ENCODE measurements around the gene UBA3. TPM values are rescaled to one million over a fixed set of nuclear protein-coding genes. Genes with fewer than 3 reads are reported as not detected.

UBA3 gene
- total RNA-seq (2021) (40.5 and 55.0 TPM in 2 replicates), Bru-seq, nascent RNA (percentile 83 among the genes with signal in this experiment), BruChase-seq, experiment 1, labeled RNA remaining after a 2-hour chase (percentile 89 among the genes with signal in this experiment), BruChase-seq, experiment 2, labeled RNA remaining after a 6-hour chase (percentile 87 among the genes with signal in this experiment)
- long read RNA-seq, transcript UBA3-202 (18 exons, 2,154 nt), result major isoform, 57 of 95 reads
- long read RNA-seq, transcript UBA3-201 (17 exons, 2,112 nt), result minor isoform, 14 of 95 reads
- long read RNA-seq, partial matches to known transcripts, result 4 of 95 reads
- long read RNA-seq, other reads (novel, unspliced or antisense), result 17 of 95 reads

DNA sequence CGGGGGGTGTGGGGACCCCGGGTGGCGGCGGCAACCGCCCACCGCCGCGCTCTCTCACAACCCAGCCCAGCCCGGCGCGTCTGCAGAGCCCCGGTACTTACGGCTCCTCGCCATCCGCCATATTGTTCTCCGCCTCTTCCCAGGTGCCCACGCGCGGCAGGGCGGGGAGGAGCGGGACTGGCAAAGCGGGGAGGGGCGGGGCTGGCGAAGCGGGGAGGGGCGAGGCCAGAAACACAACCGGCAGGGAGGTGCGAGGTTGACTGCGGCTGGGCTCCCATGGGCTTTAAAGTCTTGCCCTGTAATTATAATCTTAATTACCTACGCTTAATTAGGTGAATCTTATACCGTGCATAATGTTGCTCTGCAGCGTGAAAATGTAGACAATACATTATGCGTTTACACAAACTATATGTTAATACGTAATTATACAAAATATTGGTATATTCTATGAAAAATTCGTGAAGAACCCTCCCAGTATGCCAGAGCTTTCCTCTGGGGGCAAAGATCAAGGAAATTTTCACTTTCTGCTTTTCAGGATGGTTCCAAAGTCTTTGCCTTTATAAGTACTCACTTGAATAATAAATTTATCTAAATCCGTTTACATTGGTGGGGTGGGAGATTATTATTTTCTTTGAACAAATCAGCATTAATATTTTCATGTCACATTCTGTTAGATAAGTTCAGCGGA lies at the start of gene UBA3:
Gene UBA3, minus strand, starts transcription at position 133 of the 688 bp plus-strand sequence. Its CDS starts 12 bp downstream, at position 121.
- DNase-seq (ENCODE audit: low spot score), result peak; percentile 84
- ChIA-PET POLR2A (ENCODE audit: low non-redundant PET) (no interaction called here), CTCF (no interaction called here)
- Histone ChIP-seq H3K4me1 (ENCODE audit: insufficient read depth, low read length, poor library complexity, severe bottlenecking) (peaks cover 27% of the 10 kb centered on the region), H3K9me3 (ENCODE audit: low read depth, low read length, poor library complexity, severe bottlenecking) (no peaks in the 10 kb centered on the region), H3K4me3 (ENCODE audit: low read depth, low read length, poor library complexity, severe bottlenecking) (peak within 1 kb of the TSS; percentile 62), H3K36me3 (ENCODE audit: insufficient read depth, low read length, poor library complexity, severe bottlenecking) (no peaks in the 10 kb centered on the region), H3K27me3 (replicated peaks; ENCODE audit: insufficient read depth, low read depth, low read length, poor library complexity) (no peaks in the 10 kb centered on the region), H3K27ac (ENCODE audit: low read depth, low read length, poor library complexity, severe bottlenecking) (peak within 1 kb of the TSS; percentile 77)
- no peak for TF ChIP-seq EZH2 (IDR thresholded peaks at IDR 0.05; ENCODE audit: borderline replicate concordance, low read depth, low read length, poor library complexity, severe bottlenecking)
- TF ChIP-seq, protein P1, sequence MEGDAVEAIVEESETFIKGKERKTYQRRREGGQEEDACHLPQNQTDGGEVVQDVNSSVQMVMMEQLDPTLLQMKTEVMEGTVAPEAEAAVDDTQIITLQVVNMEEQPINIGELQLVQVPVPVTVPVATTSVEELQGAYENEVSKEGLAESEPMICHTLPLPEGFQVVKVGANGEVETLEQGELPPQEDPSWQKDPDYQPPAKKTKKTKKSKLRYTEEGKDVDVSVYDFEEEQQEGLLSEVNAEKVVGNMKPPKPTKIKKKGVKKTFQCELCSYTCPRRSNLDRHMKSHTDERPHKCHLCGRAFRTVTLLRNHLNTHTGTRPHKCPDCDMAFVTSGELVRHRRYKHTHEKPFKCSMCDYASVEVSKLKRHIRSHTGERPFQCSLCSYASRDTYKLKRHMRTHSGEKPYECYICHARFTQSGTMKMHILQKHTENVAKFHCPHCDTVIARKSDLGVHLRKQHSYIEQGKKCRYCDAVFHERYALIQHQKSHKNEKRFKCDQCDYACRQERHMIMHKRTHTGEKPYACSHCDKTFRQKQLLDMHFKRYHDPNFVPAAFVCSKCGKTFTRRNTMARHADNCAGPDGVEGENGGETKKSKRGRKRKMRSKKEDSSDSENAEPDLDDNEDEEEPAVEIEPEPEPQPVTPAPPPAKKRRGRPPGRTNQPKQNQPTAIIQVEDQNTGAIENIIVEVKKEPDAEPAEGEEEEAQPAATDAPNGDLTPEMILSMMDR (conservative IDR thresholded peaks at IDR 0.05; ENCODE audit: low read depth, low read length), result no peak
- BruUV-seq (replicated peaks), result no TSS peak
- intact Hi-C loops (cut with micrococcal nuclease; ENCODE audit: unreplicated experiment), result no loop called here

GRCh38 chr3:69129531-69129930 lies 49.4 kb upstream of the UBA3 start:
- Histone ChIP-seq H3K4me3 (ENCODE audit: low read depth, low read length, poor library complexity, severe bottlenecking) (no peak overlapping the region), H3K4me1 (ENCODE audit: insufficient read depth, low read length, poor library complexity, severe bottlenecking) (no peaks in the 10 kb centered on the region), H3K9me3 (ENCODE audit: low read depth, low read length, poor library complexity, severe bottlenecking) (no peaks in the 10 kb centered on the region), H3K36me3 (ENCODE audit: insufficient read depth, low read length, poor library complexity, severe bottlenecking) (no peaks in the 10 kb centered on the region), H3K27ac (ENCODE audit: low read depth, low read length, poor library complexity, severe bottlenecking) (no peak overlapping the region), H3K27me3 (replicated peaks; ENCODE audit: insufficient read depth, low read depth, low read length, poor library complexity) (no peaks in the 10 kb centered on the region)
- BruUV-seq (replicated peaks), result no TSS peak
- intact Hi-C loops (cut with micrococcal nuclease; ENCODE audit: unreplicated experiment), result no loop called here
- DNase-seq (ENCODE audit: low spot score), result no peak
- POLR2A ChIA-PET (ENCODE audit: low non-redundant PET), result no interaction called here
- CTCF ChIA-PET, result no interaction called here
- TF ChIP-seq EZH2 (IDR thresholded peaks at IDR 0.05; ENCODE audit: borderline replicate concordance, low read depth, low read length, poor library complexity, severe bottlenecking), result no peak
- TF ChIP-seq, protein P1 (conservative IDR thresholded peaks at IDR 0.05; ENCODE audit: low read depth, low read length), result no peak

- H3K36me3 ChIP-seq (ENCODE audit: insufficient read depth, low read length, poor library complexity, severe bottlenecking), result no peaks in the 10 kb centered on the region
- intact Hi-C loops (cut with micrococcal nuclease; ENCODE audit: unreplicated experiment), result no loop called here
- H3K9me3 ChIP-seq (ENCODE audit: low read depth, low read length, poor library complexity, severe bottlenecking), result no peaks in the 10 kb centered on the region
- H3K27me3 ChIP-seq (replicated peaks; ENCODE audit: insufficient read depth, low read depth, low read length, poor library complexity), result no peaks in the 10 kb centered on the region
- no peak for DNase-seq (ENCODE audit: low spot score)
- no peak overlapping the region for H3K27ac ChIP-seq (ENCODE audit: low read depth, low read length, poor library complexity, severe bottlenecking)
- no peak overlapping the region for H3K4me3 ChIP-seq (ENCODE audit: low read depth, low read length, poor library complexity, severe bottlenecking)
- BruUV-seq (replicated peaks), result no TSS peak
- ChIA-PET CTCF (no interaction called here), POLR2A (ENCODE audit: low non-redundant PET) (no interaction called here)
- H3K4me1 ChIP-seq (ENCODE audit: insufficient read depth, low read length, poor library complexity, severe bottlenecking), result no peaks in the 10 kb centered on the region
- TF ChIP-seq, protein P1 (conservative IDR thresholded peaks at IDR 0.05; ENCODE audit: low read depth, low read length), result no peak
- no peak for TF ChIP-seq EZH2 (IDR thresholded peaks at IDR 0.05; ENCODE audit: borderline replicate concordance, low read depth, low read length, poor library complexity, severe bottlenecking)
Observed at GRCh38 chr3:69128509-69128908, 48.3 kb upstream of the UBA3 start.

All from A673 (cell line).